ENCODE results near the gene VKORC1.

VKORC1 gene

GRCh38 chr16:31067342-31067741, 27.3 kb downstream of the VKORC1 start:
- TF ChIP-seq ZFX (IDR thresholded peaks at IDR 0.05; ENCODE audit: borderline replicate concordance) (no peak), CTCF (IDR thresholded peaks at IDR 0.05) (no peak)

GRCh38 chr16:31064882-31065461, 29.6 kb downstream of the VKORC1 start:
- TF ChIP-seq CTCF (IDR thresholded peaks at IDR 0.05) (no peak), ZFX (IDR thresholded peaks at IDR 0.05; ENCODE audit: borderline replicate concordance) (no peak)
- H3K27ac ChIP-seq = no peak overlapping the region

More at GRCh38 chr16:31067342-31067741, 27.3 kb downstream of the VKORC1 start:
- no peak overlapping the region for H3K27ac ChIP-seq

GRCh38 chr16:31063843-31064611, 30.6 kb downstream of the VKORC1 start:
- TF ChIP-seq CTCF (IDR thresholded peaks at IDR 0.05) (no peak), ZFX (IDR thresholded peaks at IDR 0.05; ENCODE audit: borderline replicate concordance) (no peak)
- H3K27ac ChIP-seq = no peak overlapping the region

GRCh38 chr16:31063495-31063842, 31.1 kb downstream of the VKORC1 start:
- H3K27ac ChIP-seq = no peak overlapping the region
- TF ChIP-seq CTCF (IDR thresholded peaks at IDR 0.05) (no peak), ZFX (IDR thresholded peaks at IDR 0.05; ENCODE audit: borderline replicate concordance) (no peak)

GRCh38 chr16:31061813-31062440, 32.7 kb downstream of the VKORC1 start:
- TF ChIP-seq CTCF (IDR thresholded peaks at IDR 0.05) (no peak), ZFX (IDR thresholded peaks at IDR 0.05; ENCODE audit: borderline replicate concordance) (no peak)
- H3K27ac ChIP-seq = no peak overlapping the region

- no peak overlapping the region for H3K27ac ChIP-seq
- TF ChIP-seq ZFX (IDR thresholded peaks at IDR 0.05; ENCODE audit: borderline replicate concordance) (no peak), CTCF (IDR thresholded peaks at IDR 0.05) (no peak)
These were observed 33.3 kb downstream of the VKORC1 start for GRCh38 chr16:31061126-31061812.

Data from 22Rv1 (cell line).